Cerebellar nuclear complex (tissue), 1 donor: ENCODE data around the gene MRPL43.

Source experiments
- DNase-seq, 2 experiments: peaks; one replicate each; lab custom pipeline; 2025; lab: John Stamatoyannopoulos, UW

Gene MRPL43

DNA sequence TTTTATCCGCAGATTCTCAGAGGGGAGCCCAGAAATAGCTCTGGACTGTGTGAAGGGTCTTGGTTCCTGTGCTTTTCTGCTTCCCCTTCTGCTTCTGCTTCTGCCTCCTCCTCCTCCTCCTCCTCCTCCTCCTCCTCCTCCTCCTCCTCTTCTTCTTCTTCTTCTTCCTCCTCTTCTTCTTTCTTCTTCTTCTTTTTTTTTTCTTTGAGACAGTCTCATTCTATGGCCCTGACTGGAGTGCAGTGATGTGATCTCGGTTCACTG lies 32.1 kb upstream of the MRPL43 start:
- DNase-seq, result no peak

DNA sequence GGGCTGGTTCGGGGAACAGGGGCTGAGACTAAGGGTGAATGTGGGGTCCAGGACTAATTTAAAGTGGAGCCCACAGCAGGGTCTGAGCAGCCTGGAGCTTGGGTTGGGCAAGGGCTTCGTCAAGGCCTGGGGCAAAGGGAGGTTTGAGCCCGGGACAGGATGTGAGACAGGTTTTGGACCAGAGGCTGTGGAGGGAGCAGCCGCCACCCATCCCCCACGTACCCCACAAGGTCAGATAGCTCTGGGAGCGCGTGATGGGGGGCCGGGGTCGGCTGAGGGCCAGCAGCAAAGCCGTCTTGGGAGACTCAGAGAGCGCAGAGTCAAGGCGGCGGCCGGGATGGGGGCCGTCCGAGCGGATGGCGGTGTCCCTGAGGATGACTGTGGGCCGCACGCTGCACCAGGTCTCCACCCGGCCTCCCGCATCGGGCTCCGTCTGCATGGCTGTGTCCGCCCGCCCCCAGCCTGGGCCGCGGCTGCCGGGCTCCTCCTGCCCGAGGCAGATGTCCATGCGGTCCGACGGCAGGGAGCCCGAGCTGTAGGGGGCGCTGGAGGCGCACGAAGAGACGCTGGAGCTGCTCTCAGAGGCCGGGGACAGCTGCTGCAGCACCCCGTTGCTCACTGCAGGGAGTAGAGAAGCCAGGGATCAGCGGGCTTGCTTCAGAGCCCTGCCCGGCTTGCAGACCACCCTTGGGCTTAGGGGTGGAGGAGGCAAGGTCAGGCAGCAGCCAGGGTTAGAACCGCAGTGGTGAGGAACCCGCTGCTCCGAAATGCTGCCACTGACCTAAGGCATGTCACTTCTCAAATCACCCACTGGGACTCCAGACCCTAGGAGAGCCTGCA lies 31.5 kb upstream of the MRPL43 start:
- DNase-seq, result no peak

DNA sequence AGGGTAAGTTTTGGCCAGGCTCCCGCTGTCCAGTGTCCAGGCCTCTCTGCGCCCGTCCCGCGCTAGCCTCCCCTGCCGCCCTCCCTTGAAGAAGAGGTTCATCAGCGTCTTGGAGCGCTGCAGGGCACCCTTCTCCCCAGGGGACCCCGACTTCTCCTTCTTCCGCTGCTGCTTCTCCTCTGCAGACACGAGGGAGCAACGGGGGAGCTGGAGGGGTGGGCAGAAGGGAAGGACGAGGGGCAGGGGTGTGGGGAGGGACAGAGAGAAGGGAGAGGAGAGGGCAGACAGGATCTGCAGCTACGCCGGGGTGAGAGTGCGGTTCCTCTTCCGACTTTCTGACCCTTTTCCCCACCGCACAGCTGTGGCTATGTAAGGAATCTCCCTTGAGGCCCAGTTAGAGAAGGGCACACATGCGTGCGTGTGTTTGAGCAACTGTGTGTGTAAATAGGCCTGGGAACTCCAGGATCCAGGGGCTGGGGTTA lies 30.9 kb upstream of the MRPL43 start:
- DNase-seq, result no peak

DNA sequence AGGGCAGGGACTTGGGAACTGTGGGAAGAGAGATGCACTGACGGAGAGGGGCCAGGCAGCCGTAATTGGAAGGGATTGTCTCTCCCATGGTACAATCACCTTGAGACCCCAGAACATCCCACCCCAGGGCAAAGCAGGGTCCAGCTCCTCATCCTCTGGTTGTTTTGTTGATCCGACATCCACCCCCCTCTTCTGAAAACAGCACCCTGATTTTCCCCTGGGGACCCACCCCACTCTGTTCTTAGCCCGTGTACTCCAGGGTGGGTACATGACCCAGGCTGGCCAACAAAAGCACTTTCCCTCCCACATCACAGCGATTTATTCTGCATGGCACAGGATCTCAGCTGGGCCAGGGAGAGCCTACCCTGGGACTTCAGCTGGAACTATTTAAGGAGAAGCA lies 29.5 kb upstream of the MRPL43 start:
- DNase-seq, result no peak

DNA sequence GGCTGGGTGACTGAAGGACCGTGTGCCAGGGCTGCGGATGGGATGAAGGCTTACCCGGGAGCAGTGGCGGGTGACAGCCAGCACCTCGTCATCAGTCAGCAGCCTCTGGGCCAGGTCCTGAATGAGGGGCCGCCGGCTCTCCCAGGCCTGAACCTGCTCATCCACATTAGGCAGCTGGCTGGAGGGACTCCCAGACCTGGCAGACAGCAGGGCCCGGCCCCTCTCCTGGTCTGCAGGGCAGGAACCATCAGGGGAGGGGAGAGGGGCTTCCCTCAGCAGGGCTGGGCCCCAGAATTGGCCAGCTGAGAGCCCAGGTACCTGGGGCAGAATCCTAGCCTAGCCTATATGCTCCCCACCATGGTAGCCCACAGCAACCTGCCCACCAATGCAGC lies 28.3 kb upstream of the MRPL43 start:
- no peak for DNase-seq

DNA sequence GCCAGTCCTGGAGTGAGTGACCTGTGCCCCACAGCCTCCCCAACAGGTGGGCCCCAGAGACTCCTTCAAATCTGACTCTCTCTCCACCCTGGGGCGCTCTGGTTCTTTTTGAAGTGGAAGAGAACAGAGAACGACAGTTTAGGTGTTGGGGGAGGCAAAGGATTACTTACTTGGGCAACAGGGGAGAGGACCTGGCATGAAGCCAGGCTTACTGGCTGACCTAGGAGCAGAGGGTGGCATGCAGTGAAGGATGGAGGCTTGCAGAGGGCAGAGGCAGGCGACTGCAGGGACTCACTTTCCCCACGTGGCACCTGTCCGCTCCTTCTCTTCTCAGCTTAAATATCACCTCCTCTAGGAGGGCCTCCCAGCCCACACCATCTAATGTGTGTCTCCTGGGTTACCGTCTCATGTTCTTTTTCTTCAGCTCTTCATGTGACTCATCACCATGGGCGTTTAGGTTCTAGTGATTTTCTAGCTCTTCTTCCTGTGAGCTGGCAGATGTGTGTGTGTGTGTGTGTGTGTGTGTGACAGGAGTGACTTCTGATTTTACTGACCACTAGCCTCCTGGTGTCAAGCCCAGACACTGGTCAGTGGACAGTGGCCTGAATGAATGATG lies 27.8 kb upstream of the MRPL43 start:
- no peak for DNase-seq

DNA sequence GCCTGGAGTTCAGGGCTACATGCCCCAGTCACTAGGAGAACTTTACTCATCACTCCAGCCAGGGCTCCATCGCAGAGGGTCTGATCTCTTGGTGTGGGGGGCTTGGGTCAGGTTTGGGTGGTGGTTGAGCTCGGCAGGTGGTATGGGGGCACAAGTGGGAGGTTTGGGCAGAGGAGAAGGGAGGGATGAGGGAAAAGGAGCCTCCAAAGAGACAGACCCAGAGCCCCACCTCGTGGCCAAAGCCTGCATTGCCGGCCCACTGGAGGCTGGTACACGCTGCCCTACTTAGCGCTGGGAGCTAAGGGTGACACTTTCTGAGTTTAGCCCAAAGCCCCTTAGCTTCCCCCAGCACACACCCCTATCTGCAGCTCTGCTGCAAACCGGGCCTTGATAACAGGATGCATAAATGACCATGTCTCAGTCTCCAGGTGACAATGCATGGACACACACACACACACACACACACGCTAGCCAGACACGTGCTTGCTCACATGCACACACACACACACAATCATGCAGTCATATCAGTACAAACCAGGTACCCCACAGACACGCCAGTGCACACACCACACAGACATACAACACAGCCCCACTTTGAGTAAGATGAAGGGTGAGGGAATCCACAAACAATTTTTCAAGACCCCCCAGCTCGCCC lies 27.1 kb upstream of the MRPL43 start:
- peak in 1 of 2 experiments; percentile 58 for DNase-seq

DNA sequence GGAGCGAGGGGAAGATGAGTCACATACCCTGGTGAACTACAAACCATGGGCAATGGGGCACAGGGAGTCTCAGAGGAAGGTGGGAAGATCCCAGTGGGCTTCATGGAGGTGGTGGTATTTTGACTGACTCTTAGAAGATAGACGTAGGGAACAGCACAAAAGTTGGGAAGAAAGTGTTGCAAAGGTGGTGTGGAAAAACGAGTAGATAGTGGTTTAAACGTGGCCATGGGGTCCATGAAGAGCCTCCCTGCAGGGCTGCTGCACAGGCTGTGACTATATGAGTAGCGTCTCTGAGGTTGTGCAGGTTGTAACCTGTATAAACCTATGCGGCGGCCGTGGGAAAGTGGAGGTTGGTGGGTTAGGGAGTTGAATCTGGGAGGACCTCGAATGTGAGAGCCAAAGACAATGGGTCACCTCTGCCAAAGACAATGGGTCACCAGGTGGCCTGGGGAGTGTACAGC lies 26.1 kb upstream of the MRPL43 start:
- no peak for DNase-seq

DNA sequence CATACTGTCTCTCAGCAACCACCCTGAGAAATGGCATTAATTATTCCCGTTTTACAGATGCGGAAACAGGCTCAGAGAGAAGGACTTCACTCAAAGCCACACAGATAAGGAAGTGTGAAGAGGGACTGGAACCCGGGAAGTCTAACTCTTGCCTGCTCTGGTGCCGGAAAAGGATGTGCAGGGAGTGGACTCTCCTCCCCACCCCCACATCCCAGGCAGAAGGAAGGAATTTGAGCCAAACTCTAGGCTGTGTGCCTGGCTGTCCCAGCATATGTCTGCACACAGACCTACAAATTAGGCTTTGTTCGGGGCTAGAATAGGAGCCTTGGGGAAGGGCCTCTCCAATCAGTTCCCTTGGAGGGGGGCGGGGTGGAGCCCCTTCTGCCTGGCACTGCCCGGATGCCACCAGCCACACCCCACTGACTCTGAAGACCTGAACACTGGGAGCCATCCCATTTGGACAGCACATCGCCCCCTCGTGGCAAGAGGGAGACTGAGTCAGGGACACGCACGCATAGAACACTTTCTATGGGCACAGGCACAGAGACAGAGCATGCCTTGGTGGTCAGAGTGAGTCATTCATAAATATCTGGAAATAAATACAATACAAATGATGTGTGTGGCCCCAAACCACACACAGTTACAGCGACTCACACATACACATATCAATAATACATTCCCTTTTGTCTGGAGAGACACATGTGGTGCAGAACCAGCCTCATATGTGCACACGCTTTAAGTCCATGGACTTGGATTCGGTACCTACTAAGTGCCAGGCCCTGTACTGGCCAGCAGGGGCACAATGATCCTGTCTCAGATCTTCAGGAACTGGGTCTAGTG lies 25.4 kb upstream of the MRPL43 start:
- DNase-seq, result peak in 1 of 2 experiments; percentile 76

DNA sequence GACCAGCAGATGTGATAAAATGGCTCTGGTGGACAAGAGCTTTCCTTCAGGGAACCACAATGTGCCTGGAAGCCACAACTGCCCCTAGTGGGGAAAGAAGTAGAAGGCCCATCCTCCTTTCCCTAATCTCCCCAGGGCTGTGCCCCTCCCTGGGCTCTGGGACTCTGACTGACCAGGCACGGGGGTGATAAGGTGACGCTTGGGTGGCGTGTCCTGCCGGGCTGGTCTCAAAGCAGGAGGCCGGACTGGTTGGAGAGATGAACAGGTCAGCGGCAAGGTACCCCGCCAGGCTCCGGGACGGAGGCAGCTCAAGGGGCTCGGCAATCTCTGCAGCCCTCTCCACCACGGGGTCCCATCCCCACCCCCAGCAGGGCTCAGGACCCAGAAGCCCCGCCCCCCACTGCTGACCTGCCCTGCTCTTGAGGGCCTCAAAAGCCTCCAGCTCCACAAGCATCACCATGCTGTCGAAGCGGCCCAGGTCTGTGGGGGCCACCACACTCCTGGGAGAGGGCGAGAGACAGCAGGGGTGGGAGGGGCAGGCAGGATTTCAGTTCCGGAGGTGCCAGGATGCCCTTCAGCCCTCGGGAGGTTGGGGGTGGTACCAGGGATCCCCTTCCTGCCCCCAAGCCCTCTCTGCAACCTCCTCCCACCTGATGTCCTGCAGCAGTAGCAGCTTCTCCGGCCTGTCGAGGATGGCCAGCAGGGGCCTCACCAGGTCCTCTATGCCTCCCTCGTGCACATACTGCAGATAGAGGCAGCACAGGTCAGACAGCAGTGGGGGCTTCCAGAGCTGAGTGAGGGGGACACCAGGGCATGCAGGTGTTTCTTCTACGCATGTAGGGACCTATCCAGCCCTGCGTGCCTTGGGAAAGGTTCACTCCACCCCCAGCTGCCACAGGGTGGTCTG lies 24.5 kb upstream of the MRPL43 start:
- DNase-seq, result no peak

DNA sequence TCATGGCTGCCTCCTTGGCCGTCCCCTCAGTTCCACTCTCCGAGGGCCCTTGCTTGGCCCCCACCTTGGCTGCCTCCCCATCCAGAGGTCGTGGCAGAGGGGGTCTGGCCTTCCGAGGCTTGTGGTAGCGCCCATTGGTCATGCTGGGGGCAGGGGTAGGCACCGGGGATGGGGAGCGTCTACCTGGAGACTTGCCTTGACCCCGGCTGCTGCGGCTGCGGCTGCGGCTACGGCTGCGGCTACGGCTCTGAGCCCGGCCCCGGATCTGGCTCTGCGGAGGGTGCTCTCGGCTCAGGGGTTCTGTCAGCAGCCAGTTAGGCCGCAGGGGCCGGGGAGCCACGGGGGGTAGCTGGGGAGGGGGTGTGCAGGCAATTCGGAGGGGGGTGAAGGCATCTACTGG lies 23.0 kb upstream of the MRPL43 start:
- no peak for DNase-seq

DNA sequence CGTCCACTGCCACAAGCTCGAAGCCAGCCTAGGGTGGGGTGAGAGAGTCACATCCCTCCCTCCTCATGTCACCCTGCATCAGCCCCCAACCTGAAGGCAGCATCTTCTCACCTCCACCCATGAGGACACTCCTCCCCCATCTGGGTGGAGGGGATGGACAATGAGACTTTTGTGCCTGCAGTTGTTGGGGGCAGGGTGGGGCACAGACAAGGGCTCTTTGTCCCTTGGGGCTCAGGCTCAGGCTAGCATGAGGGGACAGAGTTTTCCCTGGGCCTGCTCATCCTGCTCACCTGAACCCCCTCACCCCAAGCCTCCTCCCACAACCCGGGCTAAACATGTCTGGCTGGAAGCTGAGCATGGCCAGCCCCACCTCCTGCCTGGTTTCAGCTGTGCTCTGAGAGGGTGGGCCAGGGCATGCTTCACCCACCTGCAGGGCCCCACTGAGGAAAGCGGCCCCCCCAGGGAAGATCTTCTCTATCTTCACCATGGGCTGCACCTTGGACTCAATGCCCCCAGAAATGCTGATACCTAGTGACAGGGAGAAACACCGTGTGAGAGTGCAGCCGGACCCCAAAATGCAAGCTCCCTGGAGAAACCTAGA lies 21.6 kb upstream of the MRPL43 start:
- no peak for DNase-seq

DNA sequence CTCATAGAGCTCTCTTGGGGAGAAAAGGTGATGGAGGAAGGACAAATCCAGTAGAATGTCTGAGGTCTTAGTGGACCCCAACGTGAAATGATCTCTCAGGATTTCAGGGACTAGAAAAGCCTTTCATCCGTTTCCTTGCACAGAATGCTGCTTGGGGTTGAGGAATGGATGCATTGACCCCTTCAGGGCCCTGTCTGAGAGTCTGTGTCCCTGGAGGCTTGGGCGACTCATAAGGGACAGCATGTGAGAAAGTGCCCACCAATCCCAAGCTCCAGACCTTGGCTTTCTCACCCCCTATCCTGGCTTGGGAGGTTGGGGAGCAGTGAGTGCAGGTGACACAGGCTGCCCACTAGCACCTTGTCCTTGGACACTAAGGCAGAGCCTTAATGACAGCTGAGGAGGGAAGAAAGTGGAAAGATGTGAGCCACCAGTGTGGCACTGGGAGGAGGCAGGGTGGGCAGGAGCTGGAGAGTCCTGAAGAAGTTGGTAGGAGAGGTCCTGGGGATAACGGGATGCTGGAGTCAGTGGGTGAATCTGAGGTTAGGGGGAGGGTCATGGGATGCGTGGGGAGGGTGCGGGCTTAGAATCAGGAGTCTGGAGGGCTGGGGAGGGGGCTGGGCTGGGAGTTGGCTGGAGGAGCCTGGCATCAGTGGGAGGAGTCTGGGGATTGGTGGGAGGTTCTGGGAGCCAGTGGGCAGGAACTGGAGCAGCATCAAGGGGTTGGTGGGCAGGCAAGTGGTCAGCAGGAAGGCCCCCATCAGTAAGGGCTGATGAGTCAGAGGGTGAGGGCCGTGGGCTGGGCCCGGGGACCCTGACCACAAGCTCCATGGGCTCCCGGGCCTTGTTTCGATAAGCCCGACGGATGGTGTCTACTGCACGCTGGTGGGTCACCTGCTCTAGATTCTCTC lies 20.9 kb upstream of the MRPL43 start:
- no peak for DNase-seq

DNA sequence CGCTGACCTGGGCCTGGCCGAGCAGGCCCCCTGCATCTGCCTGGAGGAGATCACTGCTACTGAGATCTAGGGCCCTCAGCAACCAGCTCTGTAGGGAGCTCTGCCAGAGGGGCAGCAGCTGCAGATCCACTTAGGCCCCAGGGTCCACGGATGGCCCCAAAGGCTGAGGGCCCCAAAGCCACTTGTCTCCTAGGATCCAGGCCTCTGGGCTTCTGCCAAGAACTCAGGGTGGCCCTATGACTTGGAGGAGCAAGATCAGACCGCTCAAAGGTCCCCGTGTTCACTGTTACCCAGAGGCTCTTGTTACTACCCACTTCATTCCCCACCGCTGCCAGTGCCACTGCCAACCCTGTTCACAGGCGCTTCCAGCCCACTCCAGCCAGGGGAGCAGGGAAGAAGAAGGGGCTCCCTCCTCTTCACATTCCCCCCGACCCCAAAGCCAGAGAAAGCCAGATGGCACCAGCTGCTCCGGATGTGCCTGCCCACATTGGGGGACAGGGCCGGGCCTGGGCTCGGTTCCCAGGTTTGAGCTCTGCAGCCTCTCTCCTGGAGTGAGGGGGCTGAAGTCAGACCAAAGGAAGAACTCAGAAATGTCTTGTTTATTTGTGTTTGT lies 19.9 kb upstream of the MRPL43 start:
- no peak for DNase-seq

DNA sequence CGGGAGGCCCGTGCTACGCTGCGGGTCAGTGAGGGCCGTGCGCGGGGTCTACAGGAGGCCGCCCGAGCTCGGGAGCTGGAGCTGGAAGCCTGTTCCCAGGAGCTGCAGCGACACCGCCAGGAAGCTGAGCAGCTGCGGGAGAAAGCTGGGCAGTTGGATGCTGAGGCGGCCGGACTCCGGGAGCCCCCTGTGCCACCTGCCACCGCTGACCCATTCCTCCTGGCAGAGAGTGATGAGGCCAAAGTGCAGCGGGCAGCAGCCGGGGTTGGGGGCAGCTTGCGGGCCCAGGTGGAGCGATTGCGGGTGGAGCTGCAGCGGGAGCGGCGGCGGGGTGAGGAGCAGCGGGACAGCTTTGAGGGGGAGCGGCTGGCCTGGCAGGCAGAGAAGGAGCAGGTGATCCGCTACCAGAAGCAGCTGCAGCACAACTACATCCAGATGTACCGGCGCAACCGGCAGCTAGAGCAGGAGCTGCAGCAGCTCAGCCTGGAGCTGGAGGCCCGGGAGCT lies 19.3 kb upstream of the MRPL43 start:
- DNase-seq, result no peak

DNA sequence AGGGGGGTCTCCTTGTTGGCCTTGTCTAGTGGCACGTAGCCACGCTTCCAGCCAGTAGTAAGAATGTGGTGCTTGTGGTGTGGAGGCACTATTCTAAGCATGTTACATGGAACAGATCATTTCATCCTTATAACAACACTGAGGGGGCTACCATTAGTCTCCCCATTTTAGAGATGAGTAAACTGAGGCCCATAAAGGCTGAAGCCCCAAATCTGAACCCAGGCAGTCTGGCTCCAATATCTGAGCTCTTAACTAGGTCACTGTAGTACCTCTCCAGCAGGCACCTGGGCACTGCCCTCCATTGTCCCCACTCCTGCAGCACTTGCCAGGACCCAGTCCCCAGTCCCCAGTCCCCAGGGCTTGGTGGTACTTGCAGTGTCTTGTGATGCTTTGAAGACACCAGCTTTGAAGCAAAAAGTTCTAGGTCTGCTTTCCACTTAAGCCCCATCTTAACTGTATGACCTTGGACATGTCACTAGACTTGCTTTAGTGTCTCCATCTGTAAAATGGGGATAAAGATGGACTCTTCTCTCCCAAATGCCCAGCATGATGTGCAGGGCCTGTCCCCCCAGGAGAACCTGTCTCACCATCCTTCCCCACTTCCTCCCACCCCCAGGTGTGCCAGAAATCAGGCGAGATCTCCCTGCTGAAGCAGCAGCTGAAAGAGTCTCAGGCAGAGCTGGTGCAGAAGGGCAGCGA lies 18.7 kb upstream of the MRPL43 start:
- DNase-seq, result no peak

DNA sequence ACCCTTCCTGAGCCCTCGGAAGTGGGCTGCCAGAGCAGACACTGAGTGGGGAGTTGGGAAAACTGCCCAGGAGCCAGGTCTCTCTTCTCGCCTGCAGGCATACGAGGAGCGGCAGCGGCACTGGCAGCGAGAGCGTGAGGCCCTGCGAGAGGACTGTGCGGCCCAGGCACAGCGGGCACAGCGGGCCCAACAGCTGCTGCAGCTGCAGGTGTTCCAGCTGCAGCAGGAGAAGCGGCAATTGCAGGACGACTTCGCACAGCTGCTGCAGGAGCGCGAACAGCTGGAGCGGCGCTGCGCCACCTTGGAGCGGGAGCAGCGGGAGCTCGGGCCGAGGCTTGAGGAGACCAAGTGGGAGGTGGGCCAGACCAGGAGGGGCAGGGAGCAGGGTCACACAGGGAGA lies 18.1 kb upstream of the MRPL43 start:
- no peak for DNase-seq

DNA sequence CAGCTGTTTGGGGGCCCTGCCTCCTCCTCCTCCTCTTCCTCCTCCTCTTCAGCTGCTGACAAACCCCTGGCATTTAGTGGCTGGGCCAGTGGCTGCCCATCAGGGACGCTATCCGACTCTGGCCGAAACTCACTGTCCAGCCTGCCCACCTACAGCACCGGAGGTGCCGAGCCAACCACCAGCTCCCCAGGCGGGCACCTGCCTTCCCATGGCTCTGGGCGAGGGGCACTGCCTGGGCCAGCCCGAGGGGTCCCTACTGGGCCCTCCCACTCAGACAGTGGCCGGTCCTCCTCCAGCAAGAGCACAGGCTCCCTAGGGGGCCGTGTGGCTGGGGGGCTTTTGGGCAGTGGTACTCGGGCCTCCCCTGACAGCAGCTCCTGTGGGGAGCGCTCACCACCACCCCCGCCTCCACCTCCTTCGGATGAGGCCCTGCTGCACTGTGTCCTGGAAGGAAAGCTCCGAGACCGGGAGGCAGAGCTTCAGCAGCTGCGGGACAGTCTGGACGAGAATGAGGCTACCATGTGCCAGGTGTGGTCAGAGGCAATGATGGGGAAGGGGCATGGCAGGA lies 16.4 kb upstream of the MRPL43 start:
- no peak for DNase-seq
